ENCODE results near the gene KIAA0513. TPM values are rescaled to one million over a fixed set of nuclear protein-coding genes. Genes with fewer than 3 reads are reported as not detected.
"Not testable (repeated sequence)": the region's sequence is repeated elsewhere in the genome, so short reads cannot be mapped to it uniquely, and the experiment has no call there.

Gene KIAA0513
- total RNA-seq, 1 donor from 2014 or later: 4.4 TPM

DNA sequence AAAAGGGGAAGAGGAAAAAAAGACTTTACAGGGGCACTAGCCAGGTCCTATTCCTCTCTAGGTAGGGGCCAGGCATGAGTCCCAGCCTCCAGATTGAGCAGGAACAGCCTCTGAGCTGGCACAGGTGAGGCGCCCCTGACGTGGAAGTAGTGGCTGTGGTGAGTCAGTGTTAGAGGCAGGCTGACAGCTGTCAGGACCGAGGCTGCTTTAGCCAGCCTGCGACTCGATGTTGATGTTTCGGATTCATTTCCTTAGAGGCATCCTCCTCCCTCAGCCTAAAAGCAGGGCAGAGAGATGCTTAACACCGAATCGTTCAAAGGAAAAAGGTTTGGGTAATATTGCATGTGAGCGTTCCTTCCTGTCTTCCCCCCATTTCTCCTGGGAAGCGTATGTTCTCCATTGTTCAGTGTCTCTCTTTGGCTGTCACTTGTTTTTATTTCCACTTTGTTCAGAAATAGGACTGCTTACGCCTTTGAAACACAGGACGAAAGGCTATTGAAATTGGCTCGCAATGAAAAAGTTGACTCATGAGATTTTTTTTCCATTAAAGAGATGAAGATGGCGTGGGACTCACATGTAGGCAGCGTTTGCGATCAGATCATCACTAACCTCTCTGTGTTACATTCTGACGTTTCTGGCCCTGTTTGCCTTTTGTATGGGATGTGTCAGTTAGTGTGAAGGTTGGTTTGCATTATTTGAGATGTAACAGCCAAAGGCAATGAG is 1.3 kb downstream of the KIAA0513 start:
- DNase-seq (ENCODE audit: low read depth, low spot score): no peak

DNA sequence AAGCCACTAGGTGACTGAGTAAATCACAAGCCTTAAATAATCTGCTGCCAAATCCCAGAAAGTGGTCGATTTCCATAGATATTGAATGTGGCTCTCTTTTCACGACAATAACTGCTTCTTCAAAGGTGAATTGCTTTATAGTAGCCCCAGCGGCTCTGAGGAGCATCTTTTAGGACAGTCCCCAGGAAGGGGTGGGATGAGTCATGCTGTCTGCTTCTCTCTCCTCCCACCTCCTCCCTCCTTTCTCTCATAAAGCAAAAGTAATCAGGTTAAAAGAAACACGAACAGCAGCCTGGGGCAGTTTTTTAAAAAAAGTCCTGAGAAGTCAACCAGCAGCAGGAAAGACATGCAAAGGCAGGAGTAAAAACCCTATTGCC is 1.8 kb downstream of the KIAA0513 start:
- no peak for DNase-seq (ENCODE audit: low read depth, low spot score)

DNA sequence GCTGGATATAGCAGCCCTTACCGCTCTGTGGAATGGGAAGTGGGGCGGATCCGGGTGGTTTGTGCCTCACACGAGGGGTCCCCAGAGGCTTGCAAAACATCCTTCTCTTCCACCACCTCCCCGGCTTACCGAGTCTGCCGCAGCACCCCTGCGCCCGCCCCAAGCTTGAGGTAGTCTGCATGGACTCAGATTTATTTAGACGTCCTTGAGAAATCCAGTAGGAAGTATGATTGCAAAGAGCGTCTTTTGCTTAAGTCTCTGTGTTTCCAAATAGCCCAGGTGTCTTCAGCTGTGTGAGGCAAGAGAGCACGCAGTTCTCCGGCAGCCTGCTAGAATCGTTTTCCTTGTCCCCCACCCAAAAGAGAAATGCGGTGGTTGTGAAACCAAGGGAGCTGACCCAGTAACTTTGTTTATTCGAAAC is 2.4 kb downstream of the KIAA0513 start:
- no peak for DNase-seq (ENCODE audit: low read depth, low spot score)

DNA sequence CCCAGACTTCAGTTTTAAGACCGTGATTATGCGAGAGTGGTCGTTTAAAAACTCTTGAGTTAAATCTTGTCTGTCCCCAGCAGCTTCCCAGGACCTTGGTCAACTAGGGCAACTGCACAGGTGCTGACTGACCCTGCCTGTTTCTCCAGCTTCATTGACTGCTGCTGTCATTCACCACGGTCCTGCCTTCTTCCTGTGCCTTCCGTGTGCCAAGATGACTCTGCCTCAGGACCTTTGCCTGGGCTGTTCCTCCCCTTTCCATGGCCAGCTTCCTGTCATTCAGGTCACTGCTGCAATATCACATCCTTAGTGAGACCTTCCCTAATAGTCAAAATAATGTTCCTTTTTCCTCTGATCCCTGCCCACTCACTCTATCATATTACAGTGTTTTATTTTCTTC is 3.9 kb downstream of the KIAA0513 start:
- DNase-seq (ENCODE audit: low read depth, low spot score): no peak

DNA sequence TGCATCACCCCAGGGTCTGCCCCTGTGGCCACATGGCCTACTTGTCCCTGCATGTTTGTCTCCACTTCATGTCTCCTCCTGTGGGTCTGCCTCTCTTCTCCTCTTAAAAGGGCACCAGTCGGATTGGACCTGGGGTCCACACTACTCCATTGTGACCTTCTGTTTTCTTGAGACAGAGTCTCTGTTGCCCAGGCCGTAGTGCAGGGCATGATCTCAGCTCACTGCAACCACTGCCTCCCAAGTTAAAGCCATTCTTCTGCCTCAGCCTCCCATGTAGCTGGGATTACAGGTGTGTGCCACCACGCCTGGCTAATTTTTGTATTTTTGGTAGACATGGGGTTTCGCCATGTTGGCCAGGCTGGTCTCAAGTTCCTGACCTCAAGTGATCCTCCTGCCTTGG is 4.6 kb downstream of the KIAA0513 start:
- DNase-seq (ENCODE audit: low read depth, low spot score): not testable (repeated sequence)

DNA sequence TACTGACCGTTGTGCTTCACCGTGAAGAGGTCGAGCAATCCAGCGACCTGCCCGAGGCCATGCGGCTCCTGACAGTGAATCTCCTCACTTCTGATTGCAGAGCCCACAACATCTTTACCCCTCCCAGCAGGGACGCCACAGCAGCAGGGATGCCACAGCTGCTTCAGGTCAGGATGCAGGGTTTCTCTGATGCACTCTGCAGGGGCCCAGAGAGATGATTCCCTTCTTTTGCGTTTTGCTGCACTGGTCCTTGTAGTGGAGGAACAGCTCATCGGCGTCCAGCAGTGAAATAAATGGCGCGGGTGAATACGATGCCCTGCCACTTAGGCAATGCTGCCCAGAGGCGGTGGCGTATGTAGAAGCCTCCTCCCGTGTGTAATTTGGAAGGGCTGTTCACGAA is 5.6 kb downstream of the KIAA0513 start:
- DNase-seq (ENCODE audit: low read depth, low spot score): no peak

DNA sequence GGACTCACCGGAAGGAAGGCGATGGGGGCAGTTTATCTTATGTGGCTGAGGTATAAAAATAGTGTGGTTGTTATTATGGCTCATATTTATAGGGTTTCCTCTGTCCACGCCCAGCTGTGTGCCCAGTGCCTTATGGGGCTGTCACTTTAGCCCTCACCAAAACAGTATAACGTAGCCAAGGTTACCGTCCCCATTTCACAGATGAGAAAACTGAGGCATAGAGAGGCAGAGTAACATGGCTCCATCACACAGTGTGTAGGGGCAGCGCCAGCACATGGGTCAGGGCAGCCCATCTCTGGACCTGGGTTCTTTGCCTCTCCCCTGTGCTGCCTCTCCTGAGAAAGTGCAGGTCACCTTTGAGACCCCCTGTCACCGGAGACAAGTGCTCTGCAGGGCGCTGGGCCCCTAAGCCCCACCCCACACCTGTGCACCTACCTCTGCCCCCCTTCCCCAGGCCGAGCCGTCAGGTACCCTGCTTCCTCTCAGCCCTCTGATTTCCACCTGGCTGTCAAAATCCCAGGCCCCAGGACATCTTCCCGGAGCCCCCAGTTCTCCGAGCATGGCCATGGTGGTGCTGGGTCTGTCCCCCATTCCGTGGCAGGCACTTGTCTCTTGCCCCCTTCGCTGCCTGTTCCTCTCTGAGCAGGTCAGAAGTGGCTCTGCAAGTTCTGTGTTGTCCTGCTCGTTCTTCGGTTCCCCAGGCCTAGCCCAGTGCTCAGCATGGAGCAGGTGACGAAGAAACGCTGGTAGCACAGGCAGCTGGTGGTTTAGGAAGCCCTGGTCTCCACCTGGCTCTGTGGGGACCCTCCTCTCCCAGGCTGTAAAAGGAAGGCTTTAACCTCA is 7.2 kb downstream of the KIAA0513 start:
- DNase-seq (ENCODE audit: low read depth, low spot score): no peak

DNA sequence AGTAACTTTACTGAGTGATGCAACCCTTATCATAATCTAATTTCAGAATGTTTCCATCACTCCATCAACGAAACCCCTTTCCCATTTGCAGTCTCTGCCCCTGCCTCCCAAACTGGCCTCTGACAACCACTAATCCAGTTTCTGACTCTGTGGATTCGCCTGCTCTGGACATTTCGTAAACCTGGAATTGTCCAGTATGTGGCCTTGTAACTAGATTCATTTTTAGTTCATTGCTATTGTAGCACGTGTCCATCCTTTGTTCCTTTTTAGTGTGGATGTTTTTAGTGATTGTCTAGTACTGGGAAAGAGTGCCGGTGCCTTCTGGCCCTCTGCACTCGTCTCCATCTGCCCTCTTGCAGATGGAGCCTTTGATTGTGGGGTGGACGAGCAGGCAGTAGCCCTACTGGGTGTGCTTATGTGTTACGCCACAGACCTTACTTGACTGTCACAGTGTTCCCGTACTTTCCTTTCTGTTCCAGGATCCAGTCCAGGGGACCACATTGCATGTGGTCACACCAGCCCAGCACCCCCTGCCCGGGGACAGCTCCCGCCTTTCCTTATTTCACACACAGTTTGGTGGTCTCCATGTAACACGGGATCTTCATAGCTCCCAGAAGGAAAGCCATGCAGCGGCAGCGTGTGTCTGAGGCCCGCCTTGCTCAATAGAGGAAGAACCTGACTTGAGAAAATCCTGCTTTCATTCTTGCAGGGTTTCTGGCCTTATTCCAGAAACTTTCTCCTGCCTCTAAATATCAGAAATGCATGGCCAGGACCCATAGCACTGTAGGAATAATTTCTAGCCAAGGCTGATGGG is 8.8 kb downstream of the KIAA0513 start:
- no peak for DNase-seq (ENCODE audit: low read depth, low spot score)

DNA sequence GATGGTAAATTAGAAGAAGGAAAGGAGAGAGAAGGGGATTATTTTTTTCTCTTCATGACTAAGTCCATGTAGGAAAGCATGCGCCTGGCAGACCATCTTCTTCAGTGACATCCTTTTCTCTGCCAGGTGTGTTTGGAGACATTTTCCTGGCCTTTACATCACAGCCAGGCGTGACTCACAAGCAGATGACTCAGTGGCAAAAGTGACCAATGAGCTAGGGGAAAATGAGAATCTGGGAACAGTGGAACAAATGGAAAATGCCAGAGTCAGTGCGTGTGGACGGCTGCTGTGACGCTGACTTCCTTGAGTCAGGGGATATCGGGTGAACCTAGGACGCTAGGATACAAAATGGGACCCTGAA is 9.4 kb downstream of the KIAA0513 start:
- no peak for DNase-seq (ENCODE audit: low read depth, low spot score)

DNA sequence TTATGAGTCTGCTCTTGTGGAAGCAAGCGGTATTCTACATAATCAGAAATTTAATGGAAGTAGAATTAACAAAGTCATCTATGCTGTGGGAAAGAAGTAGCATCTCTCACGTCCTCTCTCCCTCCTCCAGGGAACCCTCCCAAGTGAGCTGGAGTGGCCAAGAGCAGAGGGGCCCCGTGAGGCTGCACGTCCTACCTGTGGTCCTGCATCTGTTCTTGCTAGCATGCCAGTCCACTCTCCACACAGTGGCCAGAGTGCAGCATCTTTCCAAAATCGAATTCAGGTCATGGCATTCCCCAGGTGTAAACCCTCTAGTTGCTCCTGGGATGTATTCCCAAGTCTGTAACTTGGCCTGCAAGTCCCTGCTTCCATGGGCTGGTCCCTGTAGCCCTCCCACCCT is 10.1 kb downstream of the KIAA0513 start:
- no peak for DNase-seq (ENCODE audit: low read depth, low spot score)

DNA sequence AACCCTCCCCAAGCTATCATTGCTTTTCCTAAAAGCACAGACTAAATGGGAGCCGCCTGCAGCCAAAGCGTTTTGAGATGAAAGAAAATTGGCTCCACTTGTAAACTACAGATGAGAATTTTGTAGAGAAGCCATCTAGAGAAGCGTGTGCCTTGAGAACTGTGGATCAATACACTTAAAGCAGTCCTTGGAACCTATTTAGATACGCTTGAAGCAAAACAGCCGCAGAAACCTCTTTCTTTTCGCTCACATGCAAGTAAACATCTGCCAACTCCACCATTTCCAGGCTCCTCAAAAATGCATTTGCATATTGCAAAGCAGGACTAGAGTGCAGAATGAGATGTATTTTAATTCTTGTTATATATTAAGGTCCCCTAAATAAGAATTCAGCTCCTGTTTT is 13.1 kb downstream of the KIAA0513 start:
- no peak for DNase-seq (ENCODE audit: low read depth, low spot score)

DNA sequence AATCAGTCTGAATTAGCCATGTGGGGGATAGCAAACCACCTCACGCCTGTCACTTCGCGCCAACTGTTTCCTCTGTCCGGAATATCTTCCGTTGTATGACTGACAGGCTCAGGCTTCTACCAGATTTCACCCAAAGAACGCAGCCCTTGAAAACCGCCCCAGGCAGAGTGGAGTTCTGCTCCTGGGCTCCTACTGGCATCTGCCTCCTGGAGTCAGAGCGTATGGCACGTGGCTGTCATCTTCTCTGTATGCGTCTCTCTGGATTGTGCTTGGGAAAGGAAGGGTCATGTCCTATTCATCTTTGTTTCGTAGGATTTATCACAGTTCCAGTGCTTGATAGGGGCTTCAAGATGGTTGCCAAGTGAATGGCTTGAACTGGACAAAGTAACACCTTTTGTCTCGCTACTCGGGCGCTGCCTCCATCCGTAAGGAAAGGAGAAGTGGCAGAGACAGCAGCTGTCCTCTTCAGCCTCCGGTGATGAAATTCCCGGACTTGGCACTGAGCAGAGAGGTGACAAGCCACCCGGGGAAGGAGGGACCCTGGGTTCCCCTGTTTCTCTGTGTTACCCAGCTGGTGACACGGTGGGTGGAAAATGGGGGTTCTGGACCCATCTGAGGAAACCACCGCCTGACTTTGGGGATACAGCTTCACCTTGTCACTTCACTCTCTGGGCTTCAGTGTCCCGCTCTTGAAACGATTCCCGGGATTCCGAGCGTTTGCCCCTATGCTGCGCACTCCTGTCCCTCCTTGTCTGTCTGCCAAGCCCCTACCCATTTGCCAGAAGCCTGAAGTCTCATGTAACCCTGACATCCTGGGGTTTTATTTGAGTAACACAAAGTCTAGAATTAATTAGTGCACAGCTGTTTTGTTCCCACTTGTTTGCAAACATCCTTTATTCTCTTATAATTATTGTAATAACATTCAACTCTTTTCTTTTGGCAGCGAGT is 13.9 kb downstream of the KIAA0513 start:
- no peak for DNase-seq (ENCODE audit: low read depth, low spot score)

DNA sequence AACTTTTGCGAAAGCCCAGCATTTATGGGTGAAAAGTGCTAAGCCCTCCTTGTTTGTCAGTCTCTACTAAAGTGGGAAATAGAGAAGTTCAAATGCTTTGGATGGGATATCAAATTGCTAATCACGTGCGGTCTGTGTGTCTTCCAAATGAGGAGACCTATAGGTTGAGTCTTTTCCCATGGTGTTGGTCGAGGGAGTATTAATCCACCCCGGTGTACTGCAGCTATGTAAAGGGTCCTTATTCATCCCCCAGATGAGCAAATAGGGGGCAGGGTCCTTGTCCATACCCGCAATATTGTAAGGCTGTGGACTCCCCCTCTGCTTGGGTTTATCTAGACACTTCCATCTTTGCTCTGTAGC is 14.6 kb downstream of the KIAA0513 start:
- no peak for DNase-seq (ENCODE audit: low read depth, low spot score)

DNA sequence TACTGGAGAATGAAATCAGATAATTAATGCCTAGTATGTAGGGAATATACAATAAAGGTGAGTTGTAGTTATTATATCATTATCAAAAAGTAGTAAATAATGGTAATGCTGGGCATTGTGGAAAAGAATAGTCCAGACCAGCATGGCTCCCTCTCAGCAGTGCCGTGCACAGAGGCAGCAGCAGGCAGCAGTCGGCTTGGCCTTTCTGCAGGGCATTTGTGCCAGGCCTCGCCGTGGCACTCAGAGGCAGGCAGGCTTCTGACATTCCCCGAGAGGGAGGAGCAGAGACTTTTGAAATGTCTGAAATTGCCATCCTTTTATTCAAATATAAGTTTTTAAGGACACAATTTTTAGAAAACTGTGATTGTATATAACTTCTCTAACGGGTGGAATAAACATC is 15.0 kb downstream of the KIAA0513 start:
- no peak for DNase-seq (ENCODE audit: low read depth, low spot score)

DNA sequence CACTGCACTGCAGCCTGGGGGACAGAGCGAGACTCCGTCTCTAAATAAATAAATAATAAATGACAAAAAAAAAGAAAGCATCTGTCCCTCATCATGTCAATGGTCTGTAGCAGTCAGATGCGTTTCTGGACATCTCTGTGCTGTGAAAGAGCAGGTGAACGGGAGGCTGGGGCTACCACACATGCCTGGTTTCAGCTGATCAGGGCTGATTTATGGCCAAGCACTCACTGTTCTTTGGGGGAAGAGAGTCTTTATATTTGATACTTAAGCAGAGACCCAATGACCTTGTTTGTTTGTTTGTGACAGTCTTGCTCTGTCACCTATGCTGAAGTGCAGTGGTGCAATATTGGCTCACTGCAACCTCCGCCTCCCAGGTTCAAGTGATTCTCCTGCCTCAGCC is 17.5 kb downstream of the KIAA0513 start:
- DNase-seq (ENCODE audit: low read depth, low spot score): no peak

DNA sequence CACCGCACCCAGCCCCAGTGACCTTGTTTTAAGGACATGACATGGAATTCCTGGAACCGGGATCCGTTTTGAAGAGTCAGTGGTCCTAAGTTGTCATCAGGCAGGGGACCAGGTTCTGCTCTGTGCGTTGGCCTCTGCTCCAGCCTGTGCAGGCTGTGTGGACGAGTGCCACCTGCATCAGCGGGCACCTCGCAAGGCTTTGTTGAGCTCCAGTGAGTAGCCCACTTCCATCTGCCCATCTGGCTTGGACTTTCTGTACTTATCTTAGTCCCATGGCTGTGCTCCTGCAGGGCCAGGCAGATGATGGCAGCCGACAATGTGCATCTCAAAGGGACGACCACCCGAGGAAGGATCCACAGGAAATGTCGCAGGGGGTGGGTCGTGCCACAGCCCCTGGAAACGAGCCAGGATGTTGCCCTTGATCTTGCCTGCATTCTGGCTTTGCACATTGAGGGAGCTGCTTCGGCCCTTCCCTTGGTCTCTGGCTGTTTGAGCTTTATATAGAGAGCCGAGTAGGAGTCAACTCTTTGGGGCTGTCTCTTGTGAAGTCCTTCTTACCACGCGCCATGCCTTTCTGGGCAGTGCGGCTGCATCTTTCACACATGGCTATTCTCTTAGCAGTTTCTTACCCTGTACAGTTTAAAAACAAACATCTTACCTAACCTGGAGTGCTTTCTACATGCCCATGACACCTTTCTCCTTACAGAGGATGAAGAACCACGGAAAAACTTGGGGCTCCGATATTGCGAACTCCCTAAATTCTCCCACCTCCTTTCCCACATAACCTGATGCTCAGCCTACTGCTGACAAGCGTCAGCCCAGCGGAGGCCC is 18.3 kb downstream of the KIAA0513 start:
- DNase-seq (ENCODE audit: low read depth, low spot score): no peak

DNA sequence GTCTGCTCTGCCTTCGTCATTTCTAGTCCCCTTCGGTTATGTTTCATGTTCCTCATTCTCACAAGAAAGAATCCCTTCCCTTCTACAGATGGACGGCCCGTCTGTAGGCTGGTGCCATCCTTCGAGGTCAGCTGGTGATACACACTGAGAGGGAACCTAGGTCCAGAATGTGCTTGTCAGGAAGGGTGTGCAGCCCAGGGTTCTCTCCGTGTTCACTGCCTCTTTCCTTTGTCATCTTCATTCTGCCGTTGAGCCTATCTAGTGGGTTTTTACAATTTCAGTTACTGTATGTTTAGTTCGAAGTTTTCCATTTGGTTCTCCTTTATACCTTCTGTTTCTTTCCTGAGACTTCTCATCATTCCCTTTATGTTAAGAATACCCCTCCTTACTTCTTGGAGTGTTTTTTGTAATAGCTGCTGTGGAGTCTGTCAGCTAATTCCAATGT is 18.9 kb downstream of the KIAA0513 start:
- no peak for DNase-seq (ENCODE audit: low read depth, low spot score)

DNA sequence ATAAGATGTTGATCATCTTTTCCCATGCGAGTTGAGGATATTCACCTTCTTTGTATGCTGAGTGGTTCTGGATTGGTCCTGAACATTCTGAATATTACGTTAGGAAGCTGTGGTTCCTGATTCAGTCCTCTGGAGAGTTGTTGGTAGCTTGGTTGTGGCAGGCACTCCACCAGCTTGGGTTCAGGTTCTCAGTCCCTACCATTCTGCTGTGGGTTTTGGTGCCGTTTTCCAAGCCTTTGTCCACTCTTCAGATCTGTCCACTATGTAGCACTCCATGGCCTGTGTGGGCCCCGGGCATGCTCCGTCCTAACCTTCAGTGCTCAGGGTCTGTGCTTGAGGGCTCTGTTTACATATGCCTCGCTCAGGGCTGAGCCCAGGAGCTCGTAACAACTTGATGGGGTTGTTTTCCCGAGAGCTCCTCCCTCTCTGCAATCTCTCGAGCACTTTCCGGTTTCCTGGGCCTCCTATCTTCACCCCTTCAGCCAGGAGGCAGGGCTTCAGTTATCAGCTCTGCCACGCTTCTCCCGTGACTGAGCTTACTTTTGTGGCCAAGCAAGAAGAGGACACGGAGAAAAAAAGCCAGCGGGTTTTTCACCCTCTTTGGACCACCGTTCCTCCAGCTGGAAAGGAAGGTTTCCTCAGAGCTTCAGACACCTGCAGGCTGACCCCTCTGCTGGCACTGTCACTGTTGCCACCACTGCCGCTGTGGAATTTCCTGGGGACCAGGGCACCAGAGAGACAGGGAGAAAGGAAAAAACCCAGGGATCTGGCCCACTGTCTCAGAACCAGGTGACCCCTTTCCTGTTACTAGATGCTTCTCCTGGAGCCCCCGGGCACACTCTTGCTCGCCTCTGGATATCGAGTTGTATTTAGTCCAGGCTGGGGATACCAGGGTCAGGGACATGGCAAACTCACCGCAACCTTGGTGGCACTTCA is 19.6 kb downstream of the KIAA0513 start:
- DNase-seq (ENCODE audit: low read depth, low spot score): no peak

DNA sequence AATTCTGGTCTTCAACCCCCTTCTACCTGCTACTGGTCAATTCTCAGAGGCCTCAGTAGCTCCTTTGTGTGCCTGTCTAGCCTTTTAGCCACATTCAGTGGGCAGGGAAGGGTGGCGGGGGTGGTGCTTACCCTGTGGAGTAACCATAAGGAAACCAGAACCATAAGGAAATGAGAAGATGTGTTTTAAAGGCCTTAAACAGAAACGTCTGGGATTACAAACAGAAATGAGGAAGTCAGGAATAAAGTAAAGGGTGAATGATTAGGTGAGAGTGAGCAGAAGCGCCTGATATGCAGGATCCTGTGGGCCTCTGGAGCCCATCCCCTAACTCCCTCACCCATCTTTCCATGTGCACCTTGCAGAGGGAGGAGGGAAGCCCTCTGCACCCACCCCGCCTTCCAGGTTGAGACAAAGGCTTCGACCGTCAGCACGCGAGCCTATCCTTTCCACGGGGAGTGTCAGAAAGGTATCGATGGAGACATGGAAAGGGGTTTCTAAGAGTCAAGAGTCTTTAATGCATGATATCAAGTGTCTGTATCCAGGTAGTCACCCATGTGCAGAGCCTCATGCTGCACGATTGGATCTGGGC is 20.4 kb downstream of the KIAA0513 start:
- DNase-seq (ENCODE audit: low read depth, low spot score): no peak

Data from pulmonary artery endothelial cell (primary cell).